Endothelial cell (in vitro differentiated cells): ENCODE results near the gene AQP1. TPM values are rescaled to one million over a fixed set of nuclear protein-coding genes. Genes with fewer than 3 reads are reported as not detected.

ENCODE experiments used
- DNase-seq: peaks from one replicate; pipeline ENCODE4 v3.0.0; 2021; ENCODE audit warnings: low spot score
- H3K27ac Mint-ChIP-seq: one replicate; pipeline ENCODE4 v1.8.0; 2021; ENCODE audit warnings: mixed read lengths, inconsistent platforms; ENCODE audit not compliant: unreplicated experiment
- H3K27me3 Mint-ChIP-seq: one replicate; pipeline ENCODE4 v1.8.0; 2021; ENCODE audit warnings: mild to moderate bottlenecking, moderate library complexity, mixed read lengths, inconsistent platforms; ENCODE audit not compliant: unreplicated experiment
- H3K36me3 Mint-ChIP-seq: one replicate; pipeline ENCODE4 v1.8.0; 2021; ENCODE audit warnings: mild to moderate bottlenecking, low read depth, mixed read lengths, inconsistent platforms; ENCODE audit not compliant: unreplicated experiment
- H3K4me1 Mint-ChIP-seq: one replicate; pipeline ENCODE4 v1.8.0; 2021; ENCODE audit warnings: mild to moderate bottlenecking, mixed read lengths, inconsistent platforms; ENCODE audit not compliant: unreplicated experiment
- H3K4me3 Mint-ChIP-seq: one replicate; pipeline ENCODE4 v1.8.0; 2021; ENCODE audit warnings: mild to moderate bottlenecking, mixed read lengths, inconsistent platforms; ENCODE audit not compliant: unreplicated experiment
- H3K9me3 Mint-ChIP-seq: one replicate; pipeline ENCODE4 v1.8.0; 2021; ENCODE audit warnings: mixed read lengths, inconsistent platforms; ENCODE audit not compliant: unreplicated experiment
- CTCF ChIP-seq: fragments of 200-600 bp; sonication (generic); IDR thresholded peaks from one replicate; pipeline ENCODE4 v1.5.0; 2021; ENCODE audit warnings: antibody characterized with exemption; ENCODE audit not compliant: unreplicated experiment
- total RNA-seq: library from RNA; stranded (reverse); fragmentation: NEBNext Ultra II Directional; extraction: Animal tissue kit (Norgen Biotek cat#: 25700); gene quantifications from one replicate; pipeline ENCODE4 v1.2.1, GENCODE V29; 2021; ENCODE audit not compliant: unreplicated experiment

AQP1 gene
- total RNA-seq, 1 donor from 2014 or later: 2.7 TPM

- peaks cover 41% of the 10 kb centered on the region for H3K4me1 Mint-ChIP-seq
- H3K27ac Mint-ChIP-seq: no peak overlapping the region
- no peak for DNase-seq
- peaks cover 26% of the 10 kb centered on the region for H3K36me3 Mint-ChIP-seq
- no peak for TF ChIP-seq CTCF
- peaks cover 17% of the 10 kb centered on the region for H3K27me3 Mint-ChIP-seq
- H3K4me3 Mint-ChIP-seq: no peak overlapping the region
- no peaks in the 10 kb centered on the region for H3K9me3 Mint-ChIP-seq
These were observed 40.0 kb upstream of the AQP1 start for GRCh38 chr7:30871655-30872054.

- Mint-ChIP-seq H3K27ac (peak overlapping the region; percentile 18), H3K9me3 (no peaks in the 10 kb centered on the region)
- no peak for TF ChIP-seq CTCF
These were observed 38.4 kb upstream of the AQP1 start for GRCh38 chr7:30873207-30873606.

GRCh38 chr7:30873656-30874055 lies 38.0 kb upstream of the AQP1 start:
- H3K9me3 Mint-ChIP-seq: no peaks in the 10 kb centered on the region
- H3K27me3 Mint-ChIP-seq: peaks cover 17% of the 10 kb centered on the region
- peaks cover 43% of the 10 kb centered on the region for H3K4me1 Mint-ChIP-seq
- DNase-seq: no peak
- H3K27ac Mint-ChIP-seq: peak overlapping the region; percentile 18
- H3K4me3 Mint-ChIP-seq: no peak overlapping the region
- TF ChIP-seq CTCF: no peak
- peaks cover 19% of the 10 kb centered on the region for H3K36me3 Mint-ChIP-seq

More at GRCh38 chr7:30873207-30873606, 38.4 kb upstream of the AQP1 start:
- H3K4me3 Mint-ChIP-seq: no peak overlapping the region
- peaks cover 17% of the 10 kb centered on the region for H3K27me3 Mint-ChIP-seq
- peaks cover 19% of the 10 kb centered on the region for H3K36me3 Mint-ChIP-seq
- H3K4me1 Mint-ChIP-seq: peaks cover 43% of the 10 kb centered on the region
- DNase-seq: no peak

GRCh38 chr7:30874656-30875302 lies 36.9 kb upstream of the AQP1 start:
- DNase-seq: no peak
- peaks cover 44% of the 10 kb centered on the region for H3K4me1 Mint-ChIP-seq
- H3K36me3 Mint-ChIP-seq: peaks cover 23% of the 10 kb centered on the region
- no peak for TF ChIP-seq CTCF
- H3K9me3 Mint-ChIP-seq: no peaks in the 10 kb centered on the region
- no peak overlapping the region for H3K27ac Mint-ChIP-seq
- peaks cover 18% of the 10 kb centered on the region for H3K27me3 Mint-ChIP-seq
- peak overlapping the region; percentile 47 for H3K4me3 Mint-ChIP-seq

GRCh38 chr7:30877015-30877769 lies 34.5 kb upstream of the AQP1 start:
- no peak overlapping the region for H3K27ac Mint-ChIP-seq
- peaks cover 29% of the 10 kb centered on the region for H3K36me3 Mint-ChIP-seq
- no peaks in the 10 kb centered on the region for H3K9me3 Mint-ChIP-seq
- H3K4me3 Mint-ChIP-seq: no peak overlapping the region
- no peak for TF ChIP-seq CTCF
- H3K4me1 Mint-ChIP-seq: peaks cover 43% of the 10 kb centered on the region
- no peak for DNase-seq
- peaks cover 21% of the 10 kb centered on the region for H3K27me3 Mint-ChIP-seq
